Aorta (tissue), 5 donors: ENCODE data around the gene LCN10. TPM values are rescaled to one million over a fixed set of nuclear protein-coding genes. Genes with fewer than 3 reads are reported as not detected.
"Not testable (repeated sequence)": the region's sequence is repeated elsewhere in the genome, so short reads cannot be mapped to it uniquely, and the experiment has no call there.

Experiments used
- ATAC-seq: fragments of 200-7000 bp; cut with Tn5 transposase; one replicate; pipeline ENCODE4 v1.9.1; 2022; ENCODE audit warnings: moderate library complexity; ENCODE audit not compliant: low FRiP score
- DNase-seq, 2 donors: peaks; one replicate each; pipeline ENCODE4 v3.0.0-alpha.2; 2020
- H3K27ac ChIP-seq, 2 donors: one replicate each; pipeline ENCODE4 v1.5.1; 2013; ENCODE audit warnings: low read length in 2 of 2, mild to moderate bottlenecking in 2 of 2, moderate library complexity in 2 of 2, control low read depth in 1 of 2, inconsistent platforms in 1 of 2, low read depth in 1 of 2
- H3K27me3 ChIP-seq, 2 donors: one replicate each; pipeline ENCODE4 v1.6.1; 2013; ENCODE audit warnings: control low read depth in 1 of 2, low read length in 1 of 2, mild to moderate bottlenecking in 1 of 2, moderate library complexity in 1 of 2; ENCODE audit not compliant: insufficient read depth in 2 of 2, control insufficient read depth in 1 of 2
- H3K36me3 ChIP-seq, 2 donors: one replicate each; pipeline ENCODE4 v1.6.1; 2013; ENCODE audit warnings: control low read depth in 1 of 2, low read length in 1 of 2, mild to moderate bottlenecking in 1 of 2; ENCODE audit not compliant: insufficient read depth in 2 of 2, control insufficient read depth in 1 of 2
- H3K4me1 ChIP-seq, 2 donors: one replicate each; pipeline ENCODE4 v1.6.1; 2013; ENCODE audit warnings: low read length in 2 of 2, control low read depth in 1 of 2, mild to moderate bottlenecking in 1 of 2, moderate library complexity in 1 of 2; ENCODE audit not compliant: insufficient read depth in 2 of 2, control insufficient read depth in 1 of 2
- H3K4me3 ChIP-seq, 2 donors: one replicate each; pipeline ENCODE4 v1.5.1; 2013; ENCODE audit warnings: low read length in 2 of 2, control low read depth in 1 of 2, mild to moderate bottlenecking in 1 of 2
- H3K9me3 ChIP-seq: one replicate; pipeline ENCODE4 v1.6.1; 2013; ENCODE audit warnings: mild to moderate bottlenecking, low read length; ENCODE audit not compliant: control insufficient read depth
- WGBS, 2 donors: extraction: QIAGEN DNeasy Blood & Tissue Kit; methylation state at CpG; one replicate each; pipeline ENCODE4 v1.1.7; 2013; 5-methylcytosine and 5-hydroxymethylcytosine counted together
- intact Hi-C, 2 donors: fragments of 100-400 bp; cut with DNase I; formaldehyde crosslinking; loops; one replicate each; pipeline versions ENCODE4 v1.14.2 to v1.15.0; 2022
- long read RNA-seq, 2 donors: library from polyadenylated mRNA; unstranded; transcript quantifications; one replicate each; pipeline ENCODE4 v2.0.0, GENCODE V29; 2020 to 2021
- polyA plus RNA-seq, 2 donors: library from polyadenylated mRNA; stranded (reverse); fragments of 200-250 nt; gene quantifications; one replicate each; pipeline ENCODE4 v1.2.3, GENCODE V29; 2013
- total RNA-seq, 2 donors: library from RNA; stranded (reverse); fragmentation: NEBNext Ultra II Directional; extraction: Animal tissue kit (Norgen Biotek cat#: 25700); gene quantifications; one replicate each; pipeline ENCODE4 v1.2.1, GENCODE V29; 2021
- donor health status: healthy with polysubstance abuse.
- donor health status: Bipolar disorder and iron deficiency.
- donor health status: DM: no; HTN: no; CAD: no.
- donor health status: DM: no; HTN: no; CAD: no.
- donor health status: DM: yes; HTN: yes; CAD: no.

Gene LCN10
- total RNA-seq (10 to 100 TPM; 11.4 to 13.4 TPM), polyA plus RNA-seq (1 to 10 TPM in 1 of 2 donors, under 1 TPM in 1; 0.25 to 2.1 TPM)
- long read RNA-seq, donor 1, partial matches to known transcripts, result 1 of 8 reads
- long read RNA-seq, donor 1, other reads (novel, unspliced or antisense), result 5 of 8 reads
- long read RNA-seq, donor 2, partial matches to known transcripts, result 1 of 3 reads
- long read RNA-seq, donor 2, other reads (novel, unspliced or antisense), result 2 of 3 reads

GRCh38 chr9:136742591-136743391 is at the start of gene LCN10:
Gene LCN10, minus strand, starts transcription at chr9:136742940. Its CDS starts 37 bp downstream, at chr9:136742903.
- H3K4me3 ChIP-seq, result no peak within 1 kb of the TSS
- ATAC-seq, result peak; percentile 4
- no peaks in the 10 kb centered on the region for H3K27me3 ChIP-seq
- H3K36me3 ChIP-seq, result no peaks in the 10 kb centered on the region
- H3K4me1 ChIP-seq, result no peaks in the 10 kb centered on the region
- DNase-seq, result no peak
- H3K27ac ChIP-seq, result no peak within 1 kb of the TSS
- WGBS, 2 donors, result 36% methylated on average over 21 to 25 of the region's 25 CpGs
- intact Hi-C loops, result no loop called here
- H3K9me3 ChIP-seq, result no peaks in the 10 kb centered on the region

- WGBS, 2 donors, result 2 to 4% methylated on average over 29 of the region's 29 CpGs
- Histone ChIP-seq H3K4me1 (no peaks in the 10 kb centered on the region), H3K36me3 (no peaks in the 10 kb centered on the region), H3K27me3 (no peaks in the 10 kb centered on the region), H3K9me3 (no peaks in the 10 kb centered on the region), H3K4me3 (peak overlapping the region; percentile 23 to 40), H3K27ac (peak overlapping the region in 1 of 2 donors; percentile 7)
- DNase-seq (peak; percentile 76 to 83), ATAC-seq (peak; percentile 5)
- intact Hi-C loops, result loop anchor here in 1 of 2 donors (2.0 to 5.0 kb wide), 2 partner anchors 151 to 237 kb away; partner anchors contain the start of genes ABCA2 and FBXW5
These were observed 49.0 kb upstream of the LCN10 start for GRCh38 chr9:136791516-136792276.

GRCh38 chr9:136790640-136791515 is 48.1 kb upstream of the LCN10 start, which contains the start of gene TMEM141:
Gene TMEM141, plus strand, starts transcription at chr9:136791344. Its CDS starts 27 bp downstream, at chr9:136791371.
- Histone ChIP-seq H3K27ac (peak within 1 kb of the TSS in 1 of 2 donors; percentile 7), H3K27me3 (no peaks in the 10 kb centered on the region), H3K36me3 (no peaks in the 10 kb centered on the region), H3K4me3 (peak within 1 kb of the TSS; percentile 23 to 40), H3K4me1 (no peaks in the 10 kb centered on the region), H3K9me3 (no peaks in the 10 kb centered on the region)
- intact Hi-C loops, result loop anchor here in 1 of 2 donors (2.0 to 5.0 kb wide), 2 partner anchors 151 to 238 kb away; partner anchors contain the start of genes ABCA2 and FBXW5
- WGBS, 2 donors, result 1% methylated on average over 61 to 70 of the region's 70 CpGs
- DNase-seq, result peak; percentile 100
- peak; percentile 99 for ATAC-seq

- ATAC-seq (no peak), DNase-seq (no peak)
- H3K4me3 ChIP-seq, result no peak overlapping the region
- WGBS, 2 donors, result 79% methylated on average over 3 of the region's 3 CpGs
- no peaks in the 10 kb centered on the region for H3K4me1 ChIP-seq
- H3K9me3 ChIP-seq, result no peaks in the 10 kb centered on the region
- H3K36me3 ChIP-seq, result no peaks in the 10 kb centered on the region
- intact Hi-C loops, result loop anchor here (10.0 kb wide), 2 partner anchors 155 to 275 kb away; partner anchors contain the start of genes C8G (in 1 of the 2) and FBXW5 (in 1 of the 2)
- no peaks in the 10 kb centered on the region for H3K27me3 ChIP-seq
- H3K27ac ChIP-seq, result no peak overlapping the region
These were observed 46.8 kb upstream of the LCN10 start for GRCh38 chr9:136789523-136789937.

- H3K4me1 ChIP-seq, H3K27me3 ChIP-seq, H3K9me3 ChIP-seq, H3K4me3 ChIP-seq, ATAC-seq, H3K36me3 ChIP-seq, H3K27ac ChIP-seq: not testable (repeated sequence)
- 86 to 88% methylated on average over 27 of the region's 27 CpGs for WGBS, 2 donors
- peak; percentile 46 to 50 for DNase-seq
- intact Hi-C loops, result loop anchor here (10.0 kb wide), 2 partner anchors 156 to 276 kb away; partner anchors contain the start of genes C8G (in 1 of the 2) and FBXW5 (in 1 of the 2)
These were observed 46.1 kb upstream of the LCN10 start for GRCh38 chr9:136788644-136789522.

GRCh38 chr9:136787690-136788400 is 45.1 kb upstream of the LCN10 start:
- intact Hi-C loops, result loop anchor here (1.0 to 10.0 kb wide), 4 partner anchors 157 to 277 kb away; partner anchors contain the start of genes C8G (in 1 of the 2) and FBXW5 (in 1 of the 2)
- 20% methylated on average over 21 of the region's 21 CpGs for WGBS, 2 donors

GRCh38 chr9:136786983-136787382 is 44.2 kb upstream of the LCN10 start:
- intact Hi-C loops, result loop anchor here (1.0 to 10.0 kb wide), 4 partner anchors 158 to 278 kb away; partner anchors contain the start of genes C8G (in 1 of the 2) and FBXW5 (in 1 of the 2)
- H3K36me3 ChIP-seq, H3K4me3 ChIP-seq, H3K27me3 ChIP-seq, ATAC-seq, H3K27ac ChIP-seq, H3K9me3 ChIP-seq, H3K4me1 ChIP-seq: not testable (repeated sequence)
- WGBS, 2 donors, result 37 to 39% methylated on average over 4 of the region's 4 CpGs
- DNase-seq, result peak in 1 of 2 donors; percentile 1

More at GRCh38 chr9:136787690-136788400, 45.1 kb upstream of the LCN10 start:
- no peak for ATAC-seq
- peak; percentile 77 to 81 for DNase-seq
- Histone ChIP-seq H3K27ac (no peak overlapping the region), H3K4me1 (no peaks in the 10 kb centered on the region), H3K9me3 (no peaks in the 10 kb centered on the region), H3K27me3 (no peaks in the 10 kb centered on the region), H3K36me3 (no peaks in the 10 kb centered on the region), H3K4me3 (no peak overlapping the region)
